ENCODE data around the gene ZNF598. TPM values are rescaled to one million over a fixed set of nuclear protein-coding genes. Genes with fewer than 3 reads are reported as not detected.

ZNF598 gene
- total RNA-seq, 2 experiments from 2014 or later = 75.1 to 75.9 TPM

DNA sequence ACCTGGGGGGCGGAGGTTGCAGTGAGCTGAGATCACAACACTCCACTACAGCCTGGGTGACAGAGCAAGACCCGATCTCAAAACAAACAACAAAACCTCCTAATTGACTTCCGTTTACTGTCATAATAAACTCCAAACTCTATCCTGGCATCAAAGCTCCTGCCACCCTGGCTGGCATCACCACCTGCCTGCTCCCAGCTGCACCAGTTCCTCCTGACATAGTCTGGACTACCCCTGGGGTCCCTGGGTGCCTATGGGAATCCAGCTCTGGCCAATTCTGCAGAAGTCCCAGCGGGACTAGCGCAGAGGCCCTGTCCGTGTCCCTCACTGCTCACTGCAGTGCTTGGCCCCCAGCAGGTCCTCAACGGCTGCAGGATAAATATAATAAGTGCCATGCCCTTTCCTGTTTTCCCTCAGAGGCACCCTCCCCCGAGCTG, 37.3 kb upstream of the ZNF598 start:
- Mint-ChIP-seq H3K9me3 (ENCODE audit: insufficient read depth) (no peaks in the 10 kb centered on the region), H3K27ac (peak overlapping the region; percentile 86)
- CTCF ChIA-PET = interaction anchor here (0.8 to 2.3 kb wide), 5 partner anchors 25 to 107 kb away, joined by 3 to 17 read pairs (median 9); no protein-coding TSS in a partner anchor

GRCh38 chr16:2045965-2046892, 36.6 kb upstream of the ZNF598 start:
- H3K4me1 Mint-ChIP-seq (ENCODE audit: low read depth) = peaks cover 22% of the 10 kb centered on the region
- H3K27me3 Mint-ChIP-seq (ENCODE audit: low read depth) = no peaks in the 10 kb centered on the region
- CTCF ChIA-PET = interaction anchor here (0.8 to 2.3 kb wide), 5 partner anchors 24 to 108 kb away, joined by 3 to 17 read pairs (median 9); no protein-coding TSS in a partner anchor
- no peak overlapping the region for H3K27ac Mint-ChIP-seq
- H3K9me3 Mint-ChIP-seq (ENCODE audit: insufficient read depth) = no peaks in the 10 kb centered on the region
- ATAC-seq = no peak
- peaks cover under 1% of the 10 kb centered on the region for H3K36me3 Mint-ChIP-seq (ENCODE audit: low read depth)
- DNase-seq = no peak
- POLR2A ChIA-PET = interaction anchor here (1.1 kb wide), 1 partner anchor 109 kb away, joined by 5 read pairs; the partner anchor contains the start of gene TRAF7
- H3K4me3 Mint-ChIP-seq = peak overlapping the region; percentile 94

More for the DNA sequence above, 37.3 kb upstream of the ZNF598 start:
- Mint-ChIP-seq H3K36me3 (ENCODE audit: low read depth) (peaks cover 3% of the 10 kb centered on the region), H3K27me3 (ENCODE audit: low read depth) (no peaks in the 10 kb centered on the region), H3K4me1 (ENCODE audit: low read depth) (peaks cover 22% of the 10 kb centered on the region), H3K4me3 (peak overlapping the region; percentile 94)
- POLR2A ChIA-PET = interaction anchor here (0.9 to 1.8 kb wide), 3 partner anchors 39 to 265 kb away, joined by 3 to 5 read pairs (median 5); partner anchors contain the start of genes NUBP2, SPSB3 and TRAF7
- ATAC-seq = peak; percentile 6
- DNase-seq = no peak

DNA sequence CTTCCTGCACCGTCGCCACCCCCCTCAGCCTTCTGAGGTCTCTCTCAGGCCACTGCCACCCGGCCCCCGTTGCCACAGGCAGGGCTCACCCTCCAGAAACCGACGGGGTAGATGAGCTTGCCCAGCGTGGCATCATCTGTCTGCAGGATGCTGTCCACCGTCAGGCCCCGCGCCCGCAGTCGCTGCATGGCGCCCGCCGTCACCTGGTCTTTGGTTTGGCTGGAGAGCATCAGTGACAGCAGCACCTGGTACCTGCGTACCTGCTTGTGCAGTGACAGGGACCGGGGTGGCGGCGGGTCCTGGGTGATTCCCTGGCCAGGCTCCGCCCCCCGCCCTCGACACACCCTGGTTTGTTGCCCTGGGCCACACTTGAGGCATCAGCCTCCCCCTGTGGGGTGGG, 34.9 kb upstream of the ZNF598 start:
- H3K4me1 Mint-ChIP-seq (ENCODE audit: low read depth) = peaks cover 22% of the 10 kb centered on the region
- no peak for DNase-seq
- no peak overlapping the region for H3K4me3 Mint-ChIP-seq
- H3K9me3 Mint-ChIP-seq (ENCODE audit: insufficient read depth) = no peaks in the 10 kb centered on the region
- H3K27me3 Mint-ChIP-seq (ENCODE audit: low read depth) = no peaks in the 10 kb centered on the region
- ChIA-PET CTCF (no interaction called here), POLR2A (interaction anchor here (1.0 kb wide), 1 partner anchor 41 kb away, joined by 3 read pairs; no protein-coding TSS in a partner anchor)
- H3K27ac Mint-ChIP-seq = no peak overlapping the region
- ATAC-seq = no peak
- H3K36me3 Mint-ChIP-seq (ENCODE audit: low read depth) = no peaks in the 10 kb centered on the region

GRCh38 chr16:2043667-2044451, 34.2 kb upstream of the ZNF598 start:
- peaks cover 18% of the 10 kb centered on the region for H3K4me1 Mint-ChIP-seq (ENCODE audit: low read depth)
- no peak overlapping the region for H3K27ac Mint-ChIP-seq
- ATAC-seq (no peak), DNase-seq (no peak)
- no peaks in the 10 kb centered on the region for H3K27me3 Mint-ChIP-seq (ENCODE audit: low read depth)
- CTCF ChIA-PET = no interaction called here
- POLR2A ChIA-PET = interaction anchor here (1.0 kb wide), 1 partner anchor 40 kb away, joined by 3 read pairs; no protein-coding TSS in a partner anchor
- H3K9me3 Mint-ChIP-seq (ENCODE audit: insufficient read depth) = no peaks in the 10 kb centered on the region
- H3K4me3 Mint-ChIP-seq = no peak overlapping the region
- no peaks in the 10 kb centered on the region for H3K36me3 Mint-ChIP-seq (ENCODE audit: low read depth)

GRCh38 chr16:2042986-2043666, 33.5 kb upstream of the ZNF598 start:
- POLR2A ChIA-PET = no interaction called here
- Mint-ChIP-seq H3K4me1 (ENCODE audit: low read depth) (peaks cover 12% of the 10 kb centered on the region), H3K27me3 (ENCODE audit: low read depth) (no peaks in the 10 kb centered on the region), H3K36me3 (ENCODE audit: low read depth) (no peaks in the 10 kb centered on the region), H3K4me3 (no peak overlapping the region), H3K27ac (no peak overlapping the region), H3K9me3 (ENCODE audit: insufficient read depth) (no peaks in the 10 kb centered on the region)
- DNase-seq = no peak
- ATAC-seq = no peak
- CTCF ChIA-PET = no interaction called here

- DNase-seq = no peak
- ChIA-PET CTCF (no interaction called here), POLR2A (no interaction called here)
- Mint-ChIP-seq H3K4me3 (no peak overlapping the region), H3K27ac (no peak overlapping the region), H3K36me3 (ENCODE audit: low read depth) (no peaks in the 10 kb centered on the region), H3K27me3 (ENCODE audit: low read depth) (no peaks in the 10 kb centered on the region), H3K9me3 (ENCODE audit: insufficient read depth) (no peaks in the 10 kb centered on the region), H3K4me1 (ENCODE audit: low read depth) (peaks cover 12% of the 10 kb centered on the region)
- ATAC-seq = no peak
Observed at GRCh38 chr16:2042171-2042985, 32.8 kb upstream of the ZNF598 start.

DNA sequence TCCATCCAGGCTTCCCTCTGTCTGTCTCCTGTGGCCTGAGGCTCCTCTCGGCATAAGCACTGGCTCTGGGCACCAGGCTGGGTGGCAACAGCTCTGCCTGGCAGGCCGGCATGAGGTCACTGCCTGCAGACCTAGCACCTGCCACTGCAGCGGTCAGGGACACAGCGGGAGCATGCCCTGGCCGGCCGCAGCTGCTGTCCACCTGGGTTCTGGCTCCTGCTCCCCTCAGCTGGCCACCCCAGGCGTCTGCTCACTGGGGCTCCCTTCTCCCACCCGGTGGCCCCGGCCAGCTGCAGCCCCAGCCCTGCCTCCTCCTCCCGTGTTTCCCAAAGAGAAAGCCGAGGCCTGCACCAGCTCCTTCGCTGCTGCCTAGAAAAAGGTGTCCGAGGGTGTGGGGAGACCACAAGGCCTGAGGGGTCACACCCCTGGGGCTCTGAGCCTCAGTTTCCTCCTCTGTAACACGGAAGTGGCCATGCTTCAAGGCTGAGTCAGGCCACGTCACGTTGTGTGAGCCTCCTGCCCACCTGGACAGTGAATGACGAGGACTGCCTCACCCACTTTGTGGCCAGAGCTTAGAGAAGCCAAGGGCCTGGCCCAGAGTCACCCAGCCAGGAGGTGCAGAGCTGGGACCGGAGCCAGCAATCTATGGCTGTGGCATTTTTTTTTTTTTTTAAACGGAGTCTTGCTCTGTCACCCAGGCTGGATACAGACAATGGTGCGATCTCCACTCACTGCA, 31.3 kb upstream of the ZNF598 start:
- ATAC-seq (no peak), DNase-seq (no peak)
- CTCF ChIA-PET = interaction anchor here (1.4 kb wide), 1 partner anchor 16 kb away, joined by 4 read pairs; no protein-coding TSS in a partner anchor
- H3K4me3 Mint-ChIP-seq = no peak overlapping the region
- POLR2A ChIA-PET = interaction anchor here (0.5 to 1.7 kb wide), 3 partner anchors 114 to 1235 kb away, joined by 3 to 5 read pairs (median 3); partner anchors contain the start of gene TRAF7
- no peaks in the 10 kb centered on the region for H3K36me3 Mint-ChIP-seq (ENCODE audit: low read depth)
- H3K4me1 Mint-ChIP-seq (ENCODE audit: low read depth) = peaks cover 2% of the 10 kb centered on the region
- no peaks in the 10 kb centered on the region for H3K27me3 Mint-ChIP-seq (ENCODE audit: low read depth)
- H3K9me3 Mint-ChIP-seq (ENCODE audit: insufficient read depth) = no peaks in the 10 kb centered on the region
- H3K27ac Mint-ChIP-seq = no peak overlapping the region

DNA sequence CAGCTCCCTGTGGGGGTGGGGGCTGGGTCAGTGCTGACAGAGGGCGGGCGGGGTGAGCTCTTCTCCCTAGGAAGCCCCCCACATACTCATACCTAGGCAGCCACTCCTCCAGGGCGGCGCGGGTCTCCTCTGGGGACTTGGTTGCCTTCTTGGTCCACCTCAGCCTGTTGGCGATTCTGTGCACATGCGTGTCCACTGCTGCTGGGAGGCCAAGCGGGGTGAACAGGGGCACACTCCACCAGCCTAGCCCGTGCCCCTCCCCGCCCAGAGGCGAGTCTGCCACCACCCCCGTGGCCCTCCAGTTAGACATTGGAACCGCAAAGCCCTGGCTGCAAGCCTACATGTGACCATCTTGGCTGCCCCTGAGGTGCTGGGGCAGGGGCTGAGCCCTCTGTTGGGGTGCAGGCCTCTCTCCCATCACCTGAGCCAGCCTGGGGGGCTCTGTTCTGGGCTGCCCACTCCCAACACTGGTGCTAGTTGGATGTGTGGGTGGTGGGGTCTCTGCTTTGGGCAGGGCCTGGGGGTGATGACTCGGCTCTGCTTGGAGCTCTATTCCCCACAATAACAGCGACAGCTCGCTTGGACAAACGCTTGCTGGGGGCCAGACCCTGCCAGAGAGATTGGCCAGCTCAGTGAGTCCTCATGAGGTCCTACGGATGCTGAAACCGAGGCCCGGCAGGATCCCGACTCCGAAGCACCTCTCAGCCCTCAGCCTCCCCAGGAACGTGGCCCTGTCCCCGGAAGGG, 30.6 kb upstream of the ZNF598 start:
- Mint-ChIP-seq H3K4me3 (no peak overlapping the region), H3K27me3 (ENCODE audit: low read depth) (no peaks in the 10 kb centered on the region), H3K4me1 (ENCODE audit: low read depth) (peaks cover 2% of the 10 kb centered on the region), H3K9me3 (ENCODE audit: insufficient read depth) (no peaks in the 10 kb centered on the region), H3K36me3 (ENCODE audit: low read depth) (no peaks in the 10 kb centered on the region), H3K27ac (no peak overlapping the region)
- ChIA-PET POLR2A (interaction anchor here (0.6 to 1.7 kb wide), 2 partner anchors 115 to 988 kb away, joined by 3 to 5 read pairs; partner anchors contain the start of gene TRAF7), CTCF (interaction anchor here (1.4 kb wide), 1 partner anchor 17 kb away, joined by 4 read pairs; no protein-coding TSS in a partner anchor)
- no peak for ATAC-seq
- no peak for DNase-seq

- Mint-ChIP-seq H3K4me1 (ENCODE audit: low read depth) (peaks cover 2% of the 10 kb centered on the region), H3K27ac (no peak overlapping the region)
Observed at GRCh38 chr16:2039274-2040031, 29.8 kb upstream of the ZNF598 start.

More at GRCh38 chr16:2039274-2040031, 29.8 kb upstream of the ZNF598 start:
- Mint-ChIP-seq H3K27me3 (ENCODE audit: low read depth) (no peaks in the 10 kb centered on the region), H3K9me3 (ENCODE audit: insufficient read depth) (no peaks in the 10 kb centered on the region), H3K36me3 (ENCODE audit: low read depth) (no peaks in the 10 kb centered on the region), H3K4me3 (no peak overlapping the region)
- ChIA-PET CTCF (no interaction called here), POLR2A (no interaction called here)
- DNase-seq (no peak), ATAC-seq (no peak)

Data from activated CD8-positive, alpha-beta T cell treated with anti-CD3 and anti-CD28 coated beads, Interleukin-2, amount 10 ng/mL, durations not matched to agents 7 days and 5 days (primary cell).